SU-DHL-6 (cell line): ENCODE measurements around the gene PHACTR3.

ENCODE experiments used
- H2AFZ ChIP-seq: fragments of 200-600 bp; sonication (generic); 2 replicates; pipeline ENCODE4 v1.6.1; 2014; ENCODE audit warnings: low read depth, mild to moderate bottlenecking, moderate library complexity, mixed read lengths, antibody characterized with exemption, low read length; ENCODE audit not compliant: severe bottlenecking
- H3F3A ChIP-seq: fragments of 200-600 bp; shearing (Covaris generic); 2 replicates; pipeline ENCODE4 v1.6.0; 2016; ENCODE audit warnings: antibody characterized with exemption, mild to moderate bottlenecking; ENCODE audit not compliant: insufficient read depth
- H3K27ac ChIP-seq: fragments of 200-600 bp; sonication (generic); 2 replicates; pipeline ENCODE4 v1.5.1; 2016; ENCODE audit warnings: low read depth, mild to moderate bottlenecking, low read length, moderate library complexity, mixed read lengths
- H3K27me3 ChIP-seq: fragments of 200-600 bp; sonication (generic), shearing (Covaris generic); 2 replicates; pipeline ENCODE4 v1.6.0; 2014; ENCODE audit warnings: mild to moderate bottlenecking, low read length
- H3K36me3 ChIP-seq: fragments of 200-600 bp; sonication (generic); 2 replicates; pipeline ENCODE4 v1.6.1; 2014; ENCODE audit warnings: mild to moderate bottlenecking, low read length, mixed read lengths
- H3K4me2 ChIP-seq: fragments of 300-600, 200-600 bp; shearing (Covaris generic), sonication (generic); 2 replicates; pipeline ENCODE4 v1.6.0; 2014; ENCODE audit warnings: low read length, low read depth, mild to moderate bottlenecking; ENCODE audit not compliant: poor library complexity, severe bottlenecking
- H3K4me3 ChIP-seq: fragments of 200-600 bp; sonication (generic); 2 replicates; pipeline ENCODE4 v1.5.1; 2014; ENCODE audit warnings: antibody characterized with exemption, low read length, mild to moderate bottlenecking, mixed read lengths; ENCODE audit not compliant: insufficient read depth, poor library complexity, severe bottlenecking
- H3K79me2 ChIP-seq: fragments of 200-600 bp; sonication (generic); 2 replicates; pipeline ENCODE4 v1.6.1; 2014; ENCODE audit warnings: mild to moderate bottlenecking, low read length, moderate library complexity; ENCODE audit not compliant: insufficient read depth
- H3K9ac ChIP-seq: fragments of 200-600 bp; sonication (generic); 2 replicates; pipeline ENCODE4 v1.7.0; 2014; ENCODE audit warnings: mild to moderate bottlenecking, low read length
- H3K9me2 ChIP-seq: fragments of 200-600 bp; sonication (generic); replicated peaks from 2 replicates; pipeline ENCODE4 v1.6.1; 2014; ENCODE audit warnings: low read length; ENCODE audit not compliant: insufficient read depth
- H3K9me3 ChIP-seq: fragments of 200-600 bp; sonication (generic); 2 replicates; pipeline ENCODE4 v1.6.1; 2014; ENCODE audit warnings: low read length, mixed read lengths; ENCODE audit not compliant: insufficient read depth
- H4K20me1 ChIP-seq: fragments of 200-600 bp; sonication (generic); 2 replicates; pipeline ENCODE4 v1.6.1; 2014; ENCODE audit warnings: low read depth, mild to moderate bottlenecking, antibody characterized with exemption, low read length, moderate library complexity, mixed read lengths
- EZH2phosphoT487 ChIP-seq: fragments of 200-600 bp; sonication (generic), shearing (Covaris generic); conservative IDR thresholded peaks from 2 replicates; pipeline ENCODE4 v1.6.1; 2018; ENCODE audit warnings: mild to moderate bottlenecking, antibody characterized with exemption, low read length, moderate library complexity, mixed read lengths
- TF ChIP-seq, protein P1 (sequence below): fragments of 200-600 bp; sonication (generic); IDR thresholded peaks from one replicate; pipeline ENCODE4 v1.5.1; 2017; ENCODE audit warnings: antibody characterized with exemption, mild to moderate bottlenecking, low read length, moderate library complexity; ENCODE audit not compliant: insufficient read depth, poor library complexity, severe bottlenecking

Gene PHACTR3

DNA sequence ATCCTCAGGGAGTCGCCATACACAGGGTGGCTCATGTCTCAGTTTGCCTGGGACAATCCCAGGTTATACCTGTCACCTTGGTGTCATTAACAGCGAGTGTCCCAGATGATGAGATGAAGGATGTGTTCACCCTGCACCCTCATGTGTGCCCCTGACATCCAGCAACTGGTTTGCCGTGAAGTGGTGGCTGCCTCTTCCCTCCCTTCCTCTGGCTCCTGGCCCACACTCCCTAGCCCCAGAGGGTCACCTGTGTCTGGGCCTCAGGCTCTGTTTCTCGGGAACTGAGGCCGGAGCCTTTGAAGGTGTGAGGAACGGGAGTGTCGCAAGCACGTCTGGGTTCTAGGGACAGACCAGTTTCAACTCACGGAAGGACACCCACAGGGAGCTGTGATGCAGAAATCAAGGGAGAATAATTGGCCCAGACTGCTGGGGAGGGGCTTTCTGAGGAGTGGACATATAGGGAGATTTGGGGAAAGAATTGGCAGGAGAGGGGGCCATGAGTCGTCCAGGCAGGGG lies 35.8 kb upstream of the PHACTR3 start:
- TF ChIP-seq, protein P1, sequence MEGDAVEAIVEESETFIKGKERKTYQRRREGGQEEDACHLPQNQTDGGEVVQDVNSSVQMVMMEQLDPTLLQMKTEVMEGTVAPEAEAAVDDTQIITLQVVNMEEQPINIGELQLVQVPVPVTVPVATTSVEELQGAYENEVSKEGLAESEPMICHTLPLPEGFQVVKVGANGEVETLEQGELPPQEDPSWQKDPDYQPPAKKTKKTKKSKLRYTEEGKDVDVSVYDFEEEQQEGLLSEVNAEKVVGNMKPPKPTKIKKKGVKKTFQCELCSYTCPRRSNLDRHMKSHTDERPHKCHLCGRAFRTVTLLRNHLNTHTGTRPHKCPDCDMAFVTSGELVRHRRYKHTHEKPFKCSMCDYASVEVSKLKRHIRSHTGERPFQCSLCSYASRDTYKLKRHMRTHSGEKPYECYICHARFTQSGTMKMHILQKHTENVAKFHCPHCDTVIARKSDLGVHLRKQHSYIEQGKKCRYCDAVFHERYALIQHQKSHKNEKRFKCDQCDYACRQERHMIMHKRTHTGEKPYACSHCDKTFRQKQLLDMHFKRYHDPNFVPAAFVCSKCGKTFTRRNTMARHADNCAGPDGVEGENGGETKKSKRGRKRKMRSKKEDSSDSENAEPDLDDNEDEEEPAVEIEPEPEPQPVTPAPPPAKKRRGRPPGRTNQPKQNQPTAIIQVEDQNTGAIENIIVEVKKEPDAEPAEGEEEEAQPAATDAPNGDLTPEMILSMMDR: no peak
- no peak for TF ChIP-seq EZH2phosphoT487
- Histone ChIP-seq H3K27ac (no peak overlapping the region), H3K4me2 (no peak overlapping the region), H3K9me3 (no peaks in the 10 kb centered on the region), H2AFZ (no peak overlapping the region), H3K4me3 (no peak overlapping the region), H4K20me1 (no peaks in the 10 kb centered on the region), H3K79me2 (no peaks in the 10 kb centered on the region), H3K9ac (no peak overlapping the region), H3F3A (no peaks in the 10 kb centered on the region), H3K27me3 (no peaks in the 10 kb centered on the region), H3K9me2 (no peaks in the 10 kb centered on the region), H3K36me3 (no peaks in the 10 kb centered on the region)

DNA sequence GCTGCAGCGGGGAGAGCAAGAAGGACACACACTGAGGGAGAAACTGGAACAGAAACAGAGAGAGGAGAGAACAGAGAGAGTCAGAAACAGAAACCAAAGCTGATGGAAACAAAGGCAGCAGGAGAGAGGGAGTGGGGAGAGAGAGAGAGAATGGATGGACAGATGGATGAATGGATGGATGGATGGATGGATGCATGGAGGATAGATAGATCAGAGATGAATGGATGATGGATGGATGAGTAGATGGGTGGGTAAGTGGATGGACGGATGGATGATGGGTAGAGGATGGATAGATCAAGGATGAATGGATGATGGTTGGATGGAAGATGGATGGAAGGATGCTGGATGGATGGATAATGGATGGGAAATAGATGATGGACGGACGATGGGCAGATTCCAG lies 35.0 kb upstream of the PHACTR3 start:
- Histone ChIP-seq H3K36me3 (no peaks in the 10 kb centered on the region), H3K27me3 (no peaks in the 10 kb centered on the region), H2AFZ (no peak overlapping the region), H3F3A (no peaks in the 10 kb centered on the region), H3K9me2 (no peaks in the 10 kb centered on the region), H3K9me3 (no peaks in the 10 kb centered on the region), H3K4me3 (no peak overlapping the region), H3K27ac (no peak overlapping the region), H3K79me2 (no peaks in the 10 kb centered on the region), H4K20me1 (no peaks in the 10 kb centered on the region), H3K9ac (no peak overlapping the region), H3K4me2 (no peak overlapping the region)
- TF ChIP-seq, protein P1: no peak
- TF ChIP-seq EZH2phosphoT487: no peak

DNA sequence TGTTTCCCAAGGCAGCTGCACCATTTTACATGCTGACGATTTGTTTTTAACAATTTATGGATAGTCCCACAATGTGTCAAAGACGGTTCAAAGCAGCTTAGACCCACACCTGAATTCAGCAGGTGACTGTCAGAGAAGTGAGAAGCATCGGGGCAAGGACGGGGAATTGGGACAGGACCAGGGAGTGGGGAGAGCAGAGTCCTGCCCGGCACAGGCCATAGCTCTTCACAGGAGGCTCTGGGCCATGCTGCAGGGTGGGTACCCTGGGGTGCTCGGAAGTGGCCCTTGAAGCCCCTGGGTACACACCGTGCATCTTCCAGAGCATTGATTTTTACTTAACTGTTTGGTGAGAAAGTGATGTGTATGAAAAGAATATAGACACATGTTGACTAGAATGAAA lies 33.2 kb upstream of the PHACTR3 start:
- H2AFZ ChIP-seq: no peak overlapping the region
- H3K36me3 ChIP-seq: no peaks in the 10 kb centered on the region
- H4K20me1 ChIP-seq: no peaks in the 10 kb centered on the region
- no peaks in the 10 kb centered on the region for H3F3A ChIP-seq
- H3K9ac ChIP-seq: no peak overlapping the region
- H3K79me2 ChIP-seq: no peaks in the 10 kb centered on the region
- no peaks in the 10 kb centered on the region for H3K9me3 ChIP-seq
- no peak overlapping the region for H3K4me2 ChIP-seq
- no peaks in the 10 kb centered on the region for H3K27me3 ChIP-seq
- TF ChIP-seq, protein P1: no peak
- no peak for TF ChIP-seq EZH2phosphoT487
- H3K4me3 ChIP-seq: no peak overlapping the region
- H3K27ac ChIP-seq: no peak overlapping the region
- H3K9me2 ChIP-seq: no peaks in the 10 kb centered on the region
